ENCODE measurements around the gene WAS.

DNA sequence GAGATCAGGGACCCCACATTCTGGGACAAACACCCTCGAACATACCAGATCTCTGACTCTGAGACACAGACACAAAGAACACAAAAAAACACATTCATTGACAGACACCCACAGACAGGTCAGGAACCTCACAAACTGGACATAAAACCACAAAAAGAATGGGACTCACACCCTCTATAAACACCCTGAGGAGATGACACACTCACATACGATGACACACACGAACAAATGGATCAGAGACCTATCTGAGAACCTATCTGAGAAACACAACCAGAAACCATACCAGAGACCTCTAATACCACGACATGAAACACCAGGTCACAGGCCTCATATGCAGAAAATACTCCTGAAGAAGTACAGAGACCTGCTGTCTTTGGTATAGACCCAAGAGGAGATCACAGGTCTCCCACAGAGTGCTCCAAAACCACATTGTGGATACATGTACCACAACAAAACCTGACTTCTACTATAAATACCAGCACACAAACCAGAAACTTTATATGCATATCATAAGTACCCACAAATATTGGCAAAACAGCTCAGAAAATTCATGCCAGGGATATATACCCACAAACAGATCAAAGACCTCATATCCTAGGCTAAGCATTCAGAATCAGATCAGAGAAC is 32.4 kb downstream of the WAS start:
- TF ChIP-seq, protein P1, sequence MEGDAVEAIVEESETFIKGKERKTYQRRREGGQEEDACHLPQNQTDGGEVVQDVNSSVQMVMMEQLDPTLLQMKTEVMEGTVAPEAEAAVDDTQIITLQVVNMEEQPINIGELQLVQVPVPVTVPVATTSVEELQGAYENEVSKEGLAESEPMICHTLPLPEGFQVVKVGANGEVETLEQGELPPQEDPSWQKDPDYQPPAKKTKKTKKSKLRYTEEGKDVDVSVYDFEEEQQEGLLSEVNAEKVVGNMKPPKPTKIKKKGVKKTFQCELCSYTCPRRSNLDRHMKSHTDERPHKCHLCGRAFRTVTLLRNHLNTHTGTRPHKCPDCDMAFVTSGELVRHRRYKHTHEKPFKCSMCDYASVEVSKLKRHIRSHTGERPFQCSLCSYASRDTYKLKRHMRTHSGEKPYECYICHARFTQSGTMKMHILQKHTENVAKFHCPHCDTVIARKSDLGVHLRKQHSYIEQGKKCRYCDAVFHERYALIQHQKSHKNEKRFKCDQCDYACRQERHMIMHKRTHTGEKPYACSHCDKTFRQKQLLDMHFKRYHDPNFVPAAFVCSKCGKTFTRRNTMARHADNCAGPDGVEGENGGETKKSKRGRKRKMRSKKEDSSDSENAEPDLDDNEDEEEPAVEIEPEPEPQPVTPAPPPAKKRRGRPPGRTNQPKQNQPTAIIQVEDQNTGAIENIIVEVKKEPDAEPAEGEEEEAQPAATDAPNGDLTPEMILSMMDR (IDR thresholded peaks at IDR 0.05): no peak
- TF ChIP-seq ZFX (IDR thresholded peaks at IDR 0.05; ENCODE audit: borderline replicate concordance): no peak

Data from 22Rv1 (cell line).